ENCODE results near the gene GRIK4.

Gene GRIK4

DNA sequence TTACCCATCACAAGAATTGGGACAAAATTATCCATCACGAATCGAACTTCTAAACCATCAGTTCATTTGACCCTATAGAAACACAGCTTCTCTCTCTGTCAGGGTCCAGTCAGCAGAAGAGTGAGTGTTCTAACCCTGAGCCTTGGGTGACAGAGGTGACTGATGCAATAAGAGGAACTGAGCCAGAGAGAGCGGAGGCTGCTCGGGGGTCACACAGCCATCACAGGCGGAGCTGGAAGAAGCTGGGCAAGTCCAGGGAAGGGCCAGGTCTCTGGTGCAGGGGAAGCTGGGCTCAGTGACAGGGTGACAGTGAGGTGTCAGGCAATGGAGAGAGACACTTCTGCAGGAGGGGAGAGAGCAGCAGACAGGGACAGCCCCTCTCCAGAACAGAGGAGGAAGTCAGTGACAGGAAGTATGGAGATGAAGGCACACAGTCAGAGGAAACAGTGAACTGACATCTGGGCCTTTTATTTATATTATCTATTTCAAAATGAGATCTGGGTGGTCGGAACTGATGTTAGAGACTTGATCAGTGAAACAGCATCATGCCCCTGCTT is 328.4 kb downstream of the GRIK4 start:
- DNase-seq (ENCODE audit: low read depth): no peak

DNA sequence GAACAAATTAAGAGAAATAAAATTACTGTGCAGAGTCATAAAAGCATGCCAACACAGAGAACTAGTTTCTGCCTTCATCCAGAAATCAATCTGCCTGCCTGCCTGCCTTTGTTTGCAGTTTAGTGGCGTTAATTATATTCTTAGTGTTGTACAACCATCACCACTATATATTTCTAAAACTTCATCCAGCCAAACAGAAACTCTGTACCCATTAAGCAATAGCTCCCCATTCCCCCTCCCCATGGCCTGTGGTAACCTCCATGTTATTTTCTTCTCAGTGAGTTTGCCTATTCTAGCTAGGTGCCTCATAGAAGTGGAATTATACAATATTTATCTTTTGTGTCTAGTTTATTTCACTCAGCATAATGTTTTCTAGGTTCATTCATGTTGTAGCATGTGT is 329.1 kb downstream of the GRIK4 start:
- no peak for DNase-seq (ENCODE audit: low read depth)

DNA sequence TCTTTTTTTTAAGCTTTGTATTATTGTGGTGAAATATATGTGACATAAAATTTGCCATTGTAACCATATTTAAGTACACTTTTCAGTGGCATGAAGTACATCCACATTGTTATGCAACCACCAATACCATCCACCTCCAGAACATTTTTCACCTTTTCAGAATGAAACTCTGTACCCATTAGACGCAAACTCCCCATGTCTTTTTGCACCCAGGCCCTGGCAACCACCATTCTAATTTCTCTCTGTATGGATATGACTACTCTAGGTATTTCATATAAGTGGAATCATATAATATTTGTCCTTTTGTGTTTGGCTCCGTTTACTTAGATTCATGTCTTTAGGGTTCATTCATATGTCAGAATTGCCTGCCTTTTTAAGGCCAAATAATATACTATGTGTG is 329.5 kb downstream of the GRIK4 start:
- DNase-seq (ENCODE audit: low read depth): no peak

DNA sequence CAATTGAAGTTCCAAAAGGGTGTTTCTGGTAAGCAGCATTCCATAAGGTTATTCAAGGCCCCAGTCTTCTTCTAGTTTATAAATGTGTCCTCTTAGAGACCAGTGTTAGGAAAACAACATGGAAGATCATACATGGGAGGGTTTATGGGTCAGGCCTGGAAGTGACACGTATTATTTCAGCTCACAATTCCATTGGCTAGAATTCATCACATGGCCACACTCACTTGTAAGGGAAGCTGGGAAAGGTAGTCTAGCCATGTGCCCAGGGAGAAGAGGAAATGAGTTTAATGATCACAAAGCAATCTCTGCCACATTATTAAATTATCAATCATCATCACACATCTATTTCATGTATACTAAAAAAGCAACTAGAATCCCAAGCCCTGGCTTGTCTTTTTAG is 330.6 kb downstream of the GRIK4 start:
- DNase-seq (ENCODE audit: low read depth): no peak

DNA sequence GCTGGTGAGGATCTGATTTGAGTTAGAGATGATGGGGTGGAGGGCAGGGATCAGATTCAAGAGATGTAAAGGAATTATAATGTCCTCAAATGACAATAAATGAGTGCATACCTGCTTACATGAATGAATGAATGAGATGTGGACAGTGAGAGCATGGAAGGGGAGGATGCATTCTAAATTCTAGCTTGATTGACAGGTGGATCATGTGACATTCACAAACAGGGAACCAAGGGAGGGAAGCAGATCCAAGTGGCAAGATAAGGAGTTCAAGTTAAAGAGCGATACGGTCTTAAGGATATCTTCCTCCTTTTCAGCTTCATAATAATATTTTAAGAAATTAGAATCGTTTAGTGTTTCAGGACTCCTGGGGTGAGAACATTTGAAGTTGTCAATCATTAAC is 341.9 kb downstream of the GRIK4 start:
- DNase-seq (ENCODE audit: low read depth): no peak

DNA sequence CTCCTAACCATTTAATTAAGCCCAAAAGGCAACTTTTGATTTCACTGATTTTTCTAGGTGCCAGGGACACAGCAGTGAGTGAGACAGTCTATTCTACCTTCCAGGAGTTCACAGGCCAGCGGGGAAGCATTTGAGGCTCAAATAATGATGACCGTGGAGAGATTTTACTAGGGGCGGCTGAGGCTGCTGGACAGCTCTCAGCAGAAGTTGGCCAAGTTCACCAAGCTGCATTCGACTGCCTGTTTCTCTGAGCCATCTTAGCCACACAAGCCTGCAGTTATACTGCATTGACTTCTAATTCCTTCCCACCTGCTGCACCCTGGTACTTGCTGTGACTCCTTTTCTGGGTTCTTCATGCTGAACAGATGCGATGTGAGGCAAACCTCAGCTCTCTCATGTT is 343.4 kb downstream of the GRIK4 start:
- DNase-seq (ENCODE audit: low read depth): no peak

DNA sequence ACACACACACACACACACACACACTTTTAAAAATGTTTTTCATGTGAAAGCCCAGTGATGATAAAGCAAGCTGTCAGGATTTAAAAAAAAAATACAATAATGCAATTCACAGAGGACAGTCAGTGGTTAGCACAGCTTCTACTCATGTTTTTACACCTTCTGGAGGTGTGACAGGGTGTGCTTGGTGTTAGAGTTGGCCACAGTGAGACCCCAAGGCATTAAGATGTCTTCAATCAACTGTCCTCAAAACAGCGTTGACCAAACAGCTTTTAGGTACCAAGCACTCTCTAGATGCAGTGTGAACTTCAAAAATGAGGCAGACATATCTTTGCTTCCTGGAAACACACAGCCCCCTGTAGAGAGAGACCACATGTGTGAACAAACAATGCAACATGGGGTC is 346.0 kb downstream of the GRIK4 start:
- DNase-seq (ENCODE audit: low read depth): no peak

DNA sequence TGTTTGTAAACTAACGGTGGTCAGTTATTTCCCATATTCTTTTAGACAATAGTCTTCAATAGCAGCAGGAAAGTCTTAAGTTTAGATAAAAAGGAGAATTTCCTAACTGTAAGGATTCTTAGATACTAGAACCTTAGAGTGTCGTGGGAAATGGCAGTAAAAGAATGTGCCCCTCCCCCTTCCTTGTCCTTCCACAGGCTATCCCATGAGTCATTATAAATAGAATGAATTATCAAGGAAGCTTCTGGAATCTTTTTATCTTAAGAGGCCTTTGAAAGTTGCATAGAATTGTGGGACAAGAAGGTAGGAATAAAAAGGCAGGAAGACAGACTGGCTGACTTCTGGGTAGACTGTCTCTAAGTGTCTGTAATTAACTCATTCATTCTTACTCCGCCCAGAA is 347.2 kb downstream of the GRIK4 start:
- DNase-seq (ENCODE audit: low read depth): no peak

DNA sequence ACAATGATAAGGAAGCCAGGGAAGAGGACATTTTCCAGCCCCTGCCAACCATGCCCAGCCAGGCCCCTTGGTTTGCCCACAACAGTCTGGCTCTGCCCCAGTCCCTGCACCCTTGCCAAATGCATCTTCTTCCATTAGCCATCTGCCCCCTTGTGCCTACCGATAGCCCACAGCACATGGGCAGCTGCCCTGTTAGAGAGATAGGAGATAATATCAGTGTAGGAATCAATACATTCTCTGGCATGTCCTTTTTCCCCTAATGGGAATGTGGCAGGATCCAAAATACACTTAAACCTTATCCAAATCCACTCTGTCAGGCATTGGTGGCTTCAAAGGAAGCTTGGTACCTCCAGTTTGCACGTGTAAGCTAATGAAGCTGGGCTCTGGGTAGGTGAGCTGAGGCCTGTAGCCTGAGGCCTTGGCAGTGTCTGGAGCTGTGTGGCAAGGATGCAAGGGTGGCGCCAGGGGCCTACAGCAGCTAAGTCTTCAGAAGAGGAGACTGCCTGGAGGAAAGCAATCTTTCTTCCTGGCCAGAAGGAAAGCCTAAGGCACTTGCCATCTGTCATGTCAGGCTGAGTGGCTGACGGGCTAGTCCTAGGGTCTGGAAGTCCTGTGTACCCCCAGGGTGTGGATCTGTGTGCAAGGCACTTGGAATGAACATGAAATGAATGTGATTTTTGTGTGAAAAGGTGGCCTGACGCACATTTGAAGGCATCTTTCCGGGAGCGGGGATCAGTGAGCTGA is 348.2 kb downstream of the GRIK4 start:
- no peak for DNase-seq (ENCODE audit: low read depth)

DNA sequence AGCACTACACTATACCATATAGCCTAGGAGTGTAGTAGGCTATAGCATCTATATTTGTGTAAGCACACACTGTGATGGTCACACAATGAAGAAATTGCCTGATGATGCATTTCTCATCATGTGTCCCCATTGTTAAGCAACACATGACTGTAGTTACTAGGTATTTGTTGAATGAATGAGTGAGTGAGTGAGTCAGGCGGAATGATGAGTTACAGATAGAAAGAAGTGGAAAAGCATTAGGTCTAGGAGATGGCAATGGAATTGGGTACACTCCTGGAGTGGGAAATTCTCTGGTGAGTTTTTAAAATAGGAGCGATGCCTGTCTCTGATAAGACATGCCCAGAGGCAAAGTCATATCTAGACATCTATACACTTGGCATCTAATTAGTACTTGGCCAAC is 351.8 kb downstream of the GRIK4 start:
- no peak for DNase-seq (ENCODE audit: low read depth)

DNA sequence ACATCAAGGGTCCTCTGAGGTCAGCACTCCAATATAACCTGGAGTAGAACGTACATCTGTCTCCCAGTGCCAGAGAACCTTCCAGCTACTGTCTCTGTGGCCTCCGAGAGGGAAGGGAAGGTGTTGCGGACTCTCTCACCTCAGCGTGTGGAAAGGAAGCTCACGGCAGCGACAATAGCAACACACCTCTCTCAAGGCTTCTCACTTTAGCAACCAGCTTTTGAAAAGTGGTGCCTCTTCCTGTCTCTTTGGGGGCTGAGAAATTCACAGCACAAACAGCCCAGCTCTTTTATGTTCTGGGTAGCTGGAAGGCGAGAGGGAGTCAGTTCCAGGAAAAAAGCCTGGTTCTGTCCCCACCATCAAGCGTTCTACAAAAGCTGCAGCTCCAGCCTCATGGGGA is 355.5 kb downstream of the GRIK4 start:
- no peak for DNase-seq (ENCODE audit: low read depth)

DNA sequence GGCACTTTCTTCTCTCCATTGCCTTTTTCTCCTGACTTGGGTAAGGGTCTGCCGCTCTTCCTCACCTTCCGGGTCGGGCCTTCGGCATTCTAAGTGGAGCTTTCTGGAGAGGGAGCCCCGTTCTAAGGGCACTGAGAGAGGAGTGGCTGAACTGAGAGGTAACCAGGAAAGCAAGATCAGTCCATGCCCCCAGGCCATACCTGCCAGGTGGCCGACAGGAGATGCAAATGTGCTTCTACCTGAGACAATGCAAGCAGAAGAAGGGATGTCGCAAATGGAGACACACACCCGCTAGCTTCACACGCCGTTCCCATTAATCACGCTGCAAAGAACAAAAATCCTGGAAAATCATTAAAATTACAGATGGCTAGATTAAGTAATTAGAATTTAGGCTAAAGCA is 356.0 kb downstream of the GRIK4 start:
- no peak for DNase-seq (ENCODE audit: low read depth)

DNA sequence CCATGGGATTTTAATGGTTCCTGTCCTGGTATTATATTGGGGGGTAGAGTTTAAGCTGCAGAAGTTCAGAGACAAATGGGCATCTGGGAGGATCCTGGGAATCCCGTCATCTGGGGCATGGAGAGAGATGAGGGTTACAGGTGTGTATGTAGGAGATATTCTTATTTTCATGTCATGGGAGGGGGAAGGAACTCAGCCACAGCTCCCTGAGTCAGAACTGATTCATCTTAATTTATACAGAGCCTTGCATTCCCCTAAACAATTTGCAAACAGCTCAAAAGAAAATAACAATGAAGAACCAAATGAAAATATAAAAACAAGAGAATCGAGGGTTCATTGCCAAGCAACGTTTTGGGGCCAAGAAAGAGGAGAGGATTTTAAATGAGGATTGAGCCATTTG is 356.4 kb downstream of the GRIK4 start:
- no peak for DNase-seq (ENCODE audit: low read depth)

DNA sequence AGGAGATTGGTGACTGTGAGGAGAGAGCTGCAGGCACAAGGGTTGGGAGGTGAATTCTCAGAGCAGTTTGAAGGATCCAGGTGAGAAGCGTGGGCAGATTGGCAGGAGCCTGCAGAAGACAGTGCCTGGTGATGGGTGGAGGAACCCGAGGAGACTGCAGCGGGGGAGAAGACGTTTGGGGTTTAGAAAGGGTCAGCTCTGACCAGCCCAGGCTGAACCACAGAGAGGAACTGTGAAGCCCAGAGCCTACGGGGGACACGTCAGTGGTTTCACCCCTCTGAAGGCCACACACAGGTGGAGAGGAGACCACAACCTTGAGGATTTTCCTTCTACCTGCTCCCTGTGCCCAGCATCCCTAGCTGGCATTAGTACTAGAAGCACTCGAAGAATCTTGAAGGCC is 357.5 kb downstream of the GRIK4 start:
- DNase-seq (ENCODE audit: low read depth): no peak

DNA sequence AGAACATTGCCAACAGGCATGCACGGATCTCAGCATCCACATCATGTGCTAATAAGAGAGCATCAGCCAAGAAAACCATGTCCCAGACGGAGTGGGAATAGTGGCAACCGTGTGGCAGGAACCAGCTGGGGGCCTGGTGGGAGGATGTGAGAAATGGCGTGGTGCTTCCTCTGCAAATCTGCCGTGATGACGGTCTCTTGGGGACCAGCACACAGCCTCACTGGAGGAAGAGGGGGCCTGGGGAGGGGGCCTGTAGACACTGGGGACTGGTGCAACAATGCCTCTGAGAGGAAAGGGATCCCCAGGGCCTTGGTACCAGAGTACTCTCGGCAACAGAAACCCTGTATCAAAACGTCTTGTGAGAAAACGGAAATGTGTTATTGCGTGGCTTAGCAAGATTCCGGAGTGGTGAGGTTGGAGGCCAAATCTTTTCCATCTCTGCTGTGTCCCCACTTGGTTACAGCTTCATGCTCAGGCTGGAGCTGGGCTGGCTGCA is 358.0 kb downstream of the GRIK4 start:
- DNase-seq (ENCODE audit: low read depth): no peak

DNA sequence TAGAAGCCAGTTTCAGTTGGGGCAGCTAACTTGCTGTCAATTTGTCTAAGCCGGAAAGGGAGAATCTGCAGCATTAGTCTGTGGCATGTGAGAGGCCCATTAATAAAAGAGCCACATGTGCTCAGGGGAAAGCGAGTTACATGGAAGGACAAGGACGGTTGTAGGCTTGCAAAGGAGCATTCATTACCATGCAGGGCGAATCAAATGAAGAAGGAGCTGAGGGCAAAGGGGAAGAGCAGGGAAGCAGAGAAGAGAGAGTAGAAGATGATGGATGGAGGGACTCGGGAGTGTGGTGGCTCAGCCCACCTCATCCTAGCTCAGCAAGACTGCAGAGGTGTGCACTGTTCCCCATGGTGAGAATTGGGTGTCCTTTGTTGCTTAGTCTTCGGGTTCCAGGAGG is 359.6 kb downstream of the GRIK4 start:
- no peak for DNase-seq (ENCODE audit: low read depth)

DNA sequence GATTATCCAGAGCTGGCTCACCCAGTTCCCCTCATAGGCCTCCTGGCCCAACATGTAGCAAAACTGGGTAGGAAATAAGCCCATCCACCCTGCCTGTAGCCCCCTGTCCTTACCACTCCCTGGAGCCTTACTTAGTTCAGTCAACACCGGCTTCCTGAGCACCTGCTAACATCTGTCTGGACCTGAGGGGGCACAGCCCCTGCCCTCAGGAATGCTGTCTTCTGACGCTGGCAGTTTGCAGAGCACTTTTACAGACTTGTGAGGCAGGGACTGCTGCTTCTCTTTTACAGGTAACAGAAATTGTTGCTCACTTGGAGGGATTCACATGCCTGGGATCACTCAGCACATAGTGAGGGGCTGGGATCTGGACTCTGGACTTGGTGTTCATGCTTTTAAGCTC is 360.4 kb downstream of the GRIK4 start:
- DNase-seq (ENCODE audit: low read depth): no peak

DNA sequence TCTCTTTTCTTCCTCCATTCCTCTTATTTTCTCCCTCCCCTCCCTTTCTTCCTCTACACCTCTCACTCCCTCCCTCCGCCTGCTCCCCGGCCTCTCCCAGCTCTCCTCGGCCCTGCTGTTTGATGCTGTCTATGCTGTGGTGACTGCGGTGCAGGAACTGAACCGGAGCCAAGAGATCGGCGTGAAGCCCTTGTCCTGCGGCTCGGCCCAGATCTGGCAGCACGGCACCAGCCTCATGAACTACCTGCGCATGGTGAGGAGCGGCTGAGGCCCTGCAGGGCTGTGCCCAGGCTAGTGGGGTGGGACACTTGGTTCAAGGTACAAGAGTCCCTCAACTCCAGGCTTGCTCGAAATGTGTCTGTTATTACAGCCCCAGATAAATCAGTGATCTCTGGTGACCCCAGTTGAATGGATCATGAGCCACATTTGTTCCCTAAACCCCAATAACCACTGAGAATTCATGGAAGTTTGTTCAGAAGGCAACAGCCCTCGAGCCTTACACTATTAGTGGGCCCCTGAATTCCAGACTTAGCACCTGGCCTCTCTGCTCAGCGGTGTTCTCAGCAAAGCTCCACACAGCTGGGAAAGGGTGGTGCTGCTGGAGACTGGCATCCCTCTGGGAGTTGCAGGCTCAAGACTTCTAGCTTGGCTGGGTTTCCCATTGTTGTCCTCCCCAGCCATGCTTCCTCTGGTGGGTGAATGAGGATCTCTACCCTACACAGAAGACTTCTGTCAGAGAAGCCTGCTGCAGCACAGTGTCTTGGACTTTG is 362.6 kb downstream of the GRIK4 start:
- no peak for DNase-seq (ENCODE audit: low read depth)

DNA sequence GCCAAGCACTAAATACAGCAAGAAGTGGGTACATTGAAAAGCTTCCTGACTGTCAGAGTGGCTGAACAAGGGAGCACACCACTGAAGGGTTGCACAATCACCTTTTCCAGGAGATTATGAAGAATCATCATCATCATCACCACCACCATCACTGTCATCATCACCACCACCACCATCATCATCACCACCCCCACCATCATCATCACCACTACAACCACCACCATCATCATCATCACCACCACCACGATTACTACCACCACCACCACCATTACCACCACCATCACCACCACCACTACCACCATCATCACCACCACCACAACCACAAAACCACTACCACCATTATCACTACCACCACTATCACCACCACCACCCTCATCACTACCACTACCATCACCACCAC is 364.4 kb downstream of the GRIK4 start:
- no peak for DNase-seq (ENCODE audit: low read depth)

DNA sequence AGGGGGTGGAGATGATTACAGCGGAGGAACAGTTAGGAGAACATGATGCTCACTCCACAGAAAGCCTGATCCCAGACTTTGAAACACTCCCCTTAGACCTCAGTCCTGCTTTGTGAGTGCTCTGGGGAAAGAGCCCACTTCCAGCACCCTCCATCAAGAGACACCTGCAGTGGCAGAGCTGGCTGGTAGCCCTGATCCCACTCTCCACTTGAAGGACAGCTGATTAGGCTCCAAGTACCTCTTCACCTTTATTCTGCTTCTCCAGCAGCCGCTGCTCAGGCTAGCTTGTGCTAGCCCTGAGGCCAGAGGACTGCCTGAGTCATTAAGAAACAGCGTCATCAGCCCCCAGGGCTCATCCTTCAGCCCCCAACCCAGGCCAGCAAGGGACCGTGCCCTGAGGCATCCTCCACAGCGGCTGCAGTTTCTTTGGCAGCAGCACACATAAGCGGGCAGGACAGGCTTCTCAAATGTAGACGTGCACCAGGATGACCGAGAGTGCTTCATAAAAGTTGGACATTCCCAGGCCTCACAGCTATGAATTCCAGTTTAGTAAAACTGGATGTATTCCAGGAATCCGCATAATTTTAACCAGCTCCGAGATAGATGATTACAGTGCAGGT is 366.3 kb downstream of the GRIK4 start:
- no peak for DNase-seq (ENCODE audit: low read depth)

DNA sequence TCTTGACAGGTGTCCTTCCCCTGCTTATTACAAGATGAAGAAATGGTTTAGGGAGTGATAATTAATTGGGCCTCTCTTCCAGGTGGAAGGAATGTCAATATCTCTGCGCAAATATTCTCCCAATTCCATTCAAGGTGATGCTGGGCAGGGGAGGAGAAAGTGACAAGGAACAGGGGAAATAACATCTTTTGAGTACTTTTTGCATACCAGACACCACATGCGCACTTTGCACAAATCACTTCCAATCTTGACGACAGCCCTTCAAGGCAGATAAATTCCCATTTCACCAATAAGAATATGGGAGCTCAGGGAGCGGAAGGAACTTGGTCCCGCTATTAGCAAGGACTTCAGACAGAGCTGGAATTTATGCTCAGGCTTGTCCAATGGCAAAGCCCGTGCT is 367.2 kb downstream of the GRIK4 start:
- no peak for DNase-seq (ENCODE audit: low read depth)

DNA sequence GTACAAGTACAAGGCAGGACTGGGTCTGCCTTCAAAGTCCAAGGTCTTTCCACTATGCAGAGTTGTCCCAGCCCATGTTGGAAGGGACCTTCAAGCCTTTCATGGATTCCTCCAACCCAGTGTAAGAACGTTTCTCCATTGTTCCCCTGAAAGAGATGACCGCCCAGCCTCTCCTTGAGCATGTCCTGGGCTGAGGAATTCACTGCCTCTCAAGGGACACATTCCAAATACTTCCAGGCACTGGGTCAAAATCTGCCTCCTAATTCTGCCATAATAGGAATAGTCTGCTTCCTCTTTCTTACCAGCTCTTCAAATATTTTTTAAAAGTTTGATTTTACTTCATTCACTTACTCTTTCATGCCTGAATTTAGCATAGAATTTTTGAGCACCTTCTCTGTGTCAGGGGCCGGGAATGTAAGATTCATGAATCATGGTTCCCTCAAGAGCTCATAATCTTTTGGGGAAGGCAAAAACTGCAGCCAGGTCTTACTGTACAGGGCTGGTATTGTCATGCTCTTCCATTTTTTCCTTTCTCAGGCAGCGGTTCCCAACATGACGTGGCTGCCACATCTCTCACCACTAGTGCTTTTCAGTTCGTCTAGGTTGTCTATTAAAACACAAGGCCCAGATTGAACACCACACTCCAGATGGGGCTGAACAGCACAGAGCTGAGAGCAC is 369.1 kb downstream of the GRIK4 start:
- DNase-seq (ENCODE audit: low read depth): no peak
